Neutrophil (primary cell): ENCODE data around the gene TP73.

Experiments
- H3K27ac ChIP-seq: fragments of 200-600 bp; sonication (generic); 2 replicates; pipeline ENCODE4 v1.5.1; 2016; ENCODE audit warnings: mild to moderate bottlenecking, moderate library complexity
- H3K27me3 ChIP-seq: fragments of 200-600 bp; sonication (generic); 2 replicates; pipeline ENCODE4 v1.6.0; 2016; ENCODE audit warnings: mild to moderate bottlenecking
- H3K36me3 ChIP-seq: fragments of 200-600 bp; sonication (generic); 2 replicates; pipeline ENCODE4 v1.5.1; 2017
- H3K4me1 ChIP-seq, 2 experiments: fragments of 200-600 bp in 1 of 2; sonication (generic) in 1 of 2; 1 replicate in 1 of 2; 2 replicates in 1 of 2; pipeline versions ENCODE4 v1.5.1 to v1.6.1; 2013 to 2016; ENCODE audit warnings: low read depth in 1 of 2, low read length in 1 of 2, mild to moderate bottlenecking in 1 of 2, moderate library complexity in 1 of 2; ENCODE audit not compliant: control insufficient read depth in 1 of 2, insufficient read depth in 1 of 2
- H3K4me3 ChIP-seq, 2 experiments: fragments of 200-600 bp in 1 of 2; sonication (generic) in 1 of 2; 1 replicate in 1 of 2; 2 replicates in 1 of 2; pipeline ENCODE4 v1.5.1; 2013 to 2016; ENCODE audit warnings: low read depth in 1 of 2, low read length in 1 of 2, mild to moderate bottlenecking in 1 of 2, moderate library complexity in 1 of 2
- H3K9me3 ChIP-seq: fragments of 200-600 bp; sonication (generic); 2 replicates; pipeline ENCODE4 v1.5.1; 2016
- TF ChIP-seq, protein P1 (sequence below): fragments of 200-600 bp; sonication (generic); IDR thresholded peaks from 2 replicates; pipeline ENCODE4 v1.5.1; 2016; ENCODE audit warnings: antibody characterized with exemption

Gene TP73

GRCh38 chr1:3657096-3657475 is 4.8 kb downstream of the TP73 start:
- peaks cover 86% of the 10 kb centered on the region for H3K27me3 ChIP-seq
- H3K4me3 ChIP-seq: no peak overlapping the region
- H3K9me3 ChIP-seq: no peaks in the 10 kb centered on the region
- H3K36me3 ChIP-seq: no peaks in the 10 kb centered on the region
- H3K27ac ChIP-seq: no peak overlapping the region
- TF ChIP-seq, protein P1, sequence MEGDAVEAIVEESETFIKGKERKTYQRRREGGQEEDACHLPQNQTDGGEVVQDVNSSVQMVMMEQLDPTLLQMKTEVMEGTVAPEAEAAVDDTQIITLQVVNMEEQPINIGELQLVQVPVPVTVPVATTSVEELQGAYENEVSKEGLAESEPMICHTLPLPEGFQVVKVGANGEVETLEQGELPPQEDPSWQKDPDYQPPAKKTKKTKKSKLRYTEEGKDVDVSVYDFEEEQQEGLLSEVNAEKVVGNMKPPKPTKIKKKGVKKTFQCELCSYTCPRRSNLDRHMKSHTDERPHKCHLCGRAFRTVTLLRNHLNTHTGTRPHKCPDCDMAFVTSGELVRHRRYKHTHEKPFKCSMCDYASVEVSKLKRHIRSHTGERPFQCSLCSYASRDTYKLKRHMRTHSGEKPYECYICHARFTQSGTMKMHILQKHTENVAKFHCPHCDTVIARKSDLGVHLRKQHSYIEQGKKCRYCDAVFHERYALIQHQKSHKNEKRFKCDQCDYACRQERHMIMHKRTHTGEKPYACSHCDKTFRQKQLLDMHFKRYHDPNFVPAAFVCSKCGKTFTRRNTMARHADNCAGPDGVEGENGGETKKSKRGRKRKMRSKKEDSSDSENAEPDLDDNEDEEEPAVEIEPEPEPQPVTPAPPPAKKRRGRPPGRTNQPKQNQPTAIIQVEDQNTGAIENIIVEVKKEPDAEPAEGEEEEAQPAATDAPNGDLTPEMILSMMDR: no peak
- peaks cover 9 to 12% of the 10 kb centered on the region in 2 experiments for H3K4me1 ChIP-seq

- Histone ChIP-seq H3K36me3 (no peaks in the 10 kb centered on the region), H3K27ac (no peak overlapping the region), H3K27me3 (peaks cover 79% of the 10 kb centered on the region), H3K4me1 (peaks cover 4 to 6% of the 10 kb centered on the region in 2 experiments), H3K9me3 (no peaks in the 10 kb centered on the region), H3K4me3 (no peak overlapping the region)
- TF ChIP-seq, protein P1: no peak
These were observed 5.4 kb downstream of the TP73 start for GRCh38 chr1:3657578-3658230.

GRCh38 chr1:3658231-3658615 is 5.9 kb downstream of the TP73 start:
- Histone ChIP-seq H3K4me3 (no peak overlapping the region), H3K4me1 (peaks cover 0 to under 1% of the 10 kb centered on the region in 2 experiments), H3K27ac (no peak overlapping the region), H3K9me3 (no peaks in the 10 kb centered on the region), H3K36me3 (no peaks in the 10 kb centered on the region), H3K27me3 (peaks cover 74% of the 10 kb centered on the region)
- TF ChIP-seq, protein P1: no peak

DNA sequence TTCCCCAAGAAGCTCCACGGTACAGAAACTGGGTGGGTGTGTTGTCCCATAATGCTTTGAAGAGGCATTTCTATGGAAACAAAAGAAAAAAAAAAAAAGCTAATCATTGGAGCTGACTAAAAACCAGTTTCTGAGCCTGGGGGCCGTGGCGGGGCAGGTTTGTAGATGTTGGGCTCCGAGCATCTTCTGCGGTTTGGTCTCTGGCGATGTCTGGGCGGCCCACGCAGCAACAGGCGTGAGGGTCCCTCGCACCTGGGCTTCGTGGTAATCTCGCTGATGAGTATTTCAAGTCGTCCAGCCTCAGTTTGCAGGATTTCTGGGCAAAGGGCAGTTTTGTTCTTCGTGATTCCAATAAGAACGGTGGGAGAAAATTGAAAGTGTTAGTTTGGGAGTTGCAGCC is 6.8 kb downstream of the TP73 start:
- H3K27ac ChIP-seq: no peak overlapping the region
- TF ChIP-seq, protein P1: no peak
- no peaks in the 10 kb centered on the region for H3K9me3 ChIP-seq
- H3K4me1 ChIP-seq: peaks cover 4 to 5% of the 10 kb centered on the region in 2 experiments
- no peaks in the 10 kb centered on the region for H3K36me3 ChIP-seq
- peaks cover 65% of the 10 kb centered on the region for H3K27me3 ChIP-seq
- no peak overlapping the region for H3K4me3 ChIP-seq

- Histone ChIP-seq H3K27ac (no peak overlapping the region), H3K27me3 (peaks cover 49% of the 10 kb centered on the region), H3K4me1 (peaks cover 12 to 13% of the 10 kb centered on the region in 2 experiments), H3K4me3 (no peak overlapping the region), H3K9me3 (no peaks in the 10 kb centered on the region), H3K36me3 (no peaks in the 10 kb centered on the region)
- TF ChIP-seq, protein P1: no peak
These were observed 8.4 kb downstream of the TP73 start for GRCh38 chr1:3660704-3661103.
